Parathyroid adenoma (tissue), 2 donors: ENCODE data around the gene BUB1B.

Experiments used
- H2AFZ ChIP-seq: fragments of 300-600 bp; sonication (generic); one replicate; pipeline ENCODE4 v1.7.0; 2017; ENCODE audit warnings: antibody characterized with exemption, mild to moderate bottlenecking
- H3K27ac ChIP-seq: fragments of 300-600 bp; sonication (generic); one replicate; pipeline ENCODE4 v1.7.0; 2017
- H3K27me3 ChIP-seq: fragments of 300-600 bp; sonication (generic); one replicate; pipeline ENCODE4 v1.7.0; 2017; ENCODE audit warnings: low read length; ENCODE audit not compliant: control insufficient read depth, insufficient read depth
- H3K36me3 ChIP-seq: fragments of 300-600 bp; sonication (generic); one replicate; pipeline ENCODE4 v1.7.0; 2017; ENCODE audit warnings: low read length; ENCODE audit not compliant: control insufficient read depth, insufficient read depth
- H3K4me1 ChIP-seq: fragments of 300-600 bp; sonication (generic); one replicate; pipeline ENCODE4 v1.7.0; 2017; ENCODE audit warnings: control low read depth
- H3K4me2 ChIP-seq: fragments of 300-600 bp; sonication (generic); one replicate; pipeline ENCODE4 v1.7.0; 2017; ENCODE audit warnings: low read length
- H3K4me3 ChIP-seq: fragments of 300-600 bp; sonication (generic); one replicate; pipeline ENCODE4 v1.7.0; 2017; ENCODE audit warnings: low read depth, low read length
- H3K79me2 ChIP-seq: fragments of 300-600 bp; sonication (generic); one replicate; pipeline ENCODE4 v1.7.0; 2017; ENCODE audit warnings: control low read depth
- H3K9ac ChIP-seq: fragments of 300-600 bp; sonication (generic); one replicate; pipeline ENCODE4 v1.7.0; 2017; ENCODE audit warnings: mild to moderate bottlenecking
- H3K9me3 ChIP-seq: fragments of 300-600 bp; sonication (generic); one replicate; pipeline ENCODE4 v1.7.0; 2017; ENCODE audit warnings: low read length; ENCODE audit not compliant: control insufficient read depth
- TF ChIP-seq, protein P1 (sequence below): fragments of 300-600 bp; sonication (generic); IDR thresholded peaks from one replicate; pipeline ENCODE4 v1.7.0; 2017; ENCODE audit warnings: antibody characterized with exemption, mild to moderate bottlenecking
- donor health status: primary hyperparathyroidism.

Gene BUB1B

DNA sequence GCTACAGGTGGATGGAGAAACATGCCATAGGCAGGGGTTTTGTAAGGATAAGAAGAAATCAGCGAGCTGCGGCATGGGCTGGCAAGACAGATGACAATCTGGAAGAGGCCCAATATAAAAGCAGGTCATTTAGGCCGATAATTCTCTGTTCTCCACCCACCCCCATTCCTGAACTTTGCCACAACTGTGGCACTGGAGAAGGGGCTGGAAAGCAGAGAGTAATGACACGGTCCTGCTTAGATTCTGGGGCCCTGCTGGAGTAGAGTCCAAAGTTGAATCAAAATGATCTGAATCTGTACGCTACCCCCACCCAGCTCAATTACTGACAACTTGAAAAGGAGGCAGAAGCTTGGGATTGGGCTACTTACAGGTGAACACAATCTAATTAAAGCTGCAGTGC lies 18.4 kb upstream of the BUB1B start:
- H3K9ac ChIP-seq, result no peak overlapping the region
- no peak overlapping the region for H3K27ac ChIP-seq
- no peaks in the 10 kb centered on the region for H3K79me2 ChIP-seq
- H3K36me3 ChIP-seq, result no peaks in the 10 kb centered on the region
- H3K4me2 ChIP-seq, result no peak overlapping the region
- H3K4me3 ChIP-seq, result no peak overlapping the region
- no peaks in the 10 kb centered on the region for H3K27me3 ChIP-seq
- H3K4me1 ChIP-seq, result no peaks in the 10 kb centered on the region
- no peaks in the 10 kb centered on the region for H3K9me3 ChIP-seq
- TF ChIP-seq, protein P1, sequence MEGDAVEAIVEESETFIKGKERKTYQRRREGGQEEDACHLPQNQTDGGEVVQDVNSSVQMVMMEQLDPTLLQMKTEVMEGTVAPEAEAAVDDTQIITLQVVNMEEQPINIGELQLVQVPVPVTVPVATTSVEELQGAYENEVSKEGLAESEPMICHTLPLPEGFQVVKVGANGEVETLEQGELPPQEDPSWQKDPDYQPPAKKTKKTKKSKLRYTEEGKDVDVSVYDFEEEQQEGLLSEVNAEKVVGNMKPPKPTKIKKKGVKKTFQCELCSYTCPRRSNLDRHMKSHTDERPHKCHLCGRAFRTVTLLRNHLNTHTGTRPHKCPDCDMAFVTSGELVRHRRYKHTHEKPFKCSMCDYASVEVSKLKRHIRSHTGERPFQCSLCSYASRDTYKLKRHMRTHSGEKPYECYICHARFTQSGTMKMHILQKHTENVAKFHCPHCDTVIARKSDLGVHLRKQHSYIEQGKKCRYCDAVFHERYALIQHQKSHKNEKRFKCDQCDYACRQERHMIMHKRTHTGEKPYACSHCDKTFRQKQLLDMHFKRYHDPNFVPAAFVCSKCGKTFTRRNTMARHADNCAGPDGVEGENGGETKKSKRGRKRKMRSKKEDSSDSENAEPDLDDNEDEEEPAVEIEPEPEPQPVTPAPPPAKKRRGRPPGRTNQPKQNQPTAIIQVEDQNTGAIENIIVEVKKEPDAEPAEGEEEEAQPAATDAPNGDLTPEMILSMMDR, result no peak
- no peak overlapping the region for H2AFZ ChIP-seq

DNA sequence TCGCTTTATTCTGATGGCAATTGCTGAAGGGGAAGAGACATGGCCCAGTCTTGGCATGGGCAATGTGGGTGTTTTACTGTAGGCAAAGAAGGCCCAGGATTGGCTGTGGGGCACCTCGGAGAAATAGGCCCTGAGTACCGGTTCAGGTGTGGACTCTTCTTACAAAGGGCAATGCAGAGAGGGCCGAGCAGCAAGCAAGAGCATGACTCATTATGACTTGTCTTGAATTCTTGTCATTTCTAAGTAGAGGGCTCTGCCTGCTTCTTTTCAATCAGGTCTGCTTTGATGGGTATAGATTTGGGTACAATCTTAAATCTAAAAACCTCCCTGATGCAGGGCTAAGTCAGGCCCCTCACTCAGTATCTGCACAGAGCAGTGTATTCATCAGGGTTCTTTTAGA lies 14.8 kb upstream of the BUB1B start:
- Histone ChIP-seq H3K9ac (no peak overlapping the region), H3K36me3 (no peaks in the 10 kb centered on the region)

DNA sequence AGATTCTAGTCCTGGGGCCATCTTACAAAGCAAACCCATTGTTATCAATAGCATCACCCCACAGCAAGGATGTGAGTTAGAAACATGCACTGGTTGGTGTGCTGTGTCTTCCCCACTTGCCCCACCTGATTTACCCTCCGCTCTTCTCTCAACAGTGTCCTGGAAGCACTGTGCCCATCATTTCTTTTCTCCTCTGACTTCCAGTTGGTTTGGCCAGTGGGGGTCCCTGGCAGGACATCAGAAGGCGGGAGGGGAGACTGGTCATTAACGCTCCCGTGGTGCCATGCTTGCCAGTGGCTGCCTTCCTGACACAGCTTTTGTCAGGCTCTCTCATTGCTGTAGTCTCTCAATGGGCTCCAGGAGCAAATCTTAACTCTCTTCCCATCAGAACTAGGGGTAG lies 11.5 kb upstream of the BUB1B start:
- no peak overlapping the region for H3K27ac ChIP-seq
- no peak overlapping the region for H2AFZ ChIP-seq
- H3K36me3 ChIP-seq, result no peaks in the 10 kb centered on the region
- no peaks in the 10 kb centered on the region for H3K79me2 ChIP-seq
- no peak overlapping the region for H3K9ac ChIP-seq
- H3K4me1 ChIP-seq, result no peaks in the 10 kb centered on the region
- no peaks in the 10 kb centered on the region for H3K9me3 ChIP-seq
- TF ChIP-seq, protein P1, result no peak
- no peaks in the 10 kb centered on the region for H3K27me3 ChIP-seq
- no peak overlapping the region for H3K4me2 ChIP-seq
- no peak overlapping the region for H3K4me3 ChIP-seq

More for the DNA sequence above, 14.8 kb upstream of the BUB1B start:
- Histone ChIP-seq H3K27ac (no peak overlapping the region), H3K9me3 (no peaks in the 10 kb centered on the region), H3K4me3 (no peak overlapping the region), H3K79me2 (no peaks in the 10 kb centered on the region), H3K4me2 (no peak overlapping the region), H3K27me3 (no peaks in the 10 kb centered on the region), H2AFZ (no peak overlapping the region), H3K4me1 (no peaks in the 10 kb centered on the region)
- TF ChIP-seq, protein P1, result no peak

DNA sequence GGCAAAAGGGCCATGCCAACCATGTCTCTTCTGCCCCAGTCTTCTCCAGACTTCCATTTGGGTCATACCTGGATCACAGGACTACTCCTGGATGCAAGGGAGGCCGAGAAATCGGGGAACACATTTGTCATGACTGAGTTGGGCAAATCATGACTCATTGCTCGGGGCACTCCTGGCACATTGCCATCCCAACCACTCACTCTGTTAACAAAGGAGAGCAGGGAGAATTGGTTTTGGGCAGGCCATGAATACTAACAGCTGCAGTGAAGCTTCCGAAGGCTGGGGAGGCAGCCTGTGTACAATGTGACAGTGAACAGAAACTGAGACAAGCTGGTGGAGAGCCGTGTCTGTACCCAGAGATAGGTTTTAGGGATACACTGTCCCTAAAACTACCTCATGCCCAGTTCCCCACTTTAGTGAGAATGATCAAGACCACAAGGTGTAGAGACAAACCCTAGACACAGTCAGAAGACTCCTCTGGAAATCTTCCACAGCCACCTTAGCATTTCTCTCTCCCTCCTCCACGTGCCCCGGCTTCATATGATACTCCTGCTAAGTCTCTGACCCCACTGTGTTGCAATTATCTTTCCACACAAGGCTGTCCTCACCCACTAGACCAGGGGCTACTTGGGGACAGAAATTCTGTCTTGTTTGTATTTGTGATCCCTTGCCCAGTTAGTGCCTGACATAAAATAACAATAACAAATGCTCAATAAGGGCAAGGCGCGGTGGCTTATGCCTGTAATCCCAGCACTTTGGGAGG lies 10.5 kb upstream of the BUB1B start:
- Histone ChIP-seq H3K27ac (no peak overlapping the region), H3K4me1 (peaks cover under 1% of the 10 kb centered on the region), H3K36me3 (no peaks in the 10 kb centered on the region), H3K4me3 (no peak overlapping the region), H3K9me3 (no peaks in the 10 kb centered on the region), H2AFZ (no peak overlapping the region), H3K79me2 (no peaks in the 10 kb centered on the region), H3K4me2 (no peak overlapping the region), H3K27me3 (no peaks in the 10 kb centered on the region), H3K9ac (no peak overlapping the region)
- TF ChIP-seq, protein P1, result no peak

DNA sequence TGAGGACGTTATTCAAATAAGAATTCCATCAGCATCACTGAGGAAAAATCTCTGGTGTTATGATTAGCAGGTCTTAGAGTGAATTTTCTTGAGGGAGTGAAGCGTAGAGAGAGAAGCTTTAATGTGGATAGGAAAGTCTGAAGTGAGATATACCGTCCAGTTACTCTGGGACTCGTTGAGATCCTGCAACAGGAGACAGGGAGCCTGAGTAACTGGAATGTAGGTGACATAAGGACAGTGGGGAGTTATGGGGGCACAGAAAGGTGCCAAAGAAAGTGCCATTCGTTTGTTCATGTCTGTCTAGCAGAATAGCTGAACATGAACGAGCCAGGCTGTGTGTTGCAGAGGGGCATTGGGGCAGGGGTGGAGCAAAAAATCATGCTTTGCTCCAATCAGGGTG lies 9.4 kb upstream of the BUB1B start:
- TF ChIP-seq, protein P1, result no peak

More for the DNA sequence above, 9.4 kb upstream of the BUB1B start:
- Histone ChIP-seq H2AFZ (no peak overlapping the region), H3K27me3 (no peaks in the 10 kb centered on the region), H3K4me1 (peaks cover 7% of the 10 kb centered on the region), H3K79me2 (no peaks in the 10 kb centered on the region), H3K36me3 (no peaks in the 10 kb centered on the region), H3K27ac (no peak overlapping the region), H3K4me3 (no peak overlapping the region), H3K9ac (no peak overlapping the region), H3K9me3 (no peaks in the 10 kb centered on the region), H3K4me2 (no peak overlapping the region)
